ENCODE measurements around the gene CXCL11. TPM values are rescaled to one million over a fixed set of nuclear protein-coding genes. Genes with fewer than 3 reads are reported as not detected.

The CXCL11 gene
- total RNA-seq, 4 donors from 2014 or later = not detected

DNA sequence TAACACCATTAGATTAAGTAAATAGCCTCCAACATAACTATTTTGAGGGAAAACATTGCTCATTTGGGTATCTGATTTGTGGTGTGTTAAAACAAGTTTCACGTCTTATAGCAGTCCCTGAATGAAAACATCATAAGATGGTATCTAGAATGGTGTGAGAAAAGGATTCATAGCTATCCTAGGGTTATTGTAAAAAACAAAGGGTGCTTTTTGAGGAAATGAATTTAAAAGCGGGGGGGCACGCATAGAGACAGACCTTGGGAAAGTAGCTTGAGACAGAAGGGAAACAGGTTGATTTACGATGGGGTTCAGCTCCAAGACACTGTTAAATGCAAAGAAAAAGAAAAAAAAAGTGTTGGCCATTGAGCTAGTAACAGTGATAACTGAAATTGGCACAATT, 11.8 kb downstream of the CXCL11 start:
- no peaks in the 10 kb centered on the region for H3K9me3 ChIP-seq
- no peaks in the 10 kb centered on the region for H3K36me3 ChIP-seq
- H3K27me3 ChIP-seq = no peaks in the 10 kb centered on the region
- TF ChIP-seq POLR2A (IDR thresholded peaks at IDR 0.05; ENCODE audit: low read depth) (no peak), POLR2AphosphoS5 (IDR thresholded peaks at IDR 0.05) (no peak), EP300 (IDR thresholded peaks at IDR 0.05) (no peak)
- TF ChIP-seq, protein P1, sequence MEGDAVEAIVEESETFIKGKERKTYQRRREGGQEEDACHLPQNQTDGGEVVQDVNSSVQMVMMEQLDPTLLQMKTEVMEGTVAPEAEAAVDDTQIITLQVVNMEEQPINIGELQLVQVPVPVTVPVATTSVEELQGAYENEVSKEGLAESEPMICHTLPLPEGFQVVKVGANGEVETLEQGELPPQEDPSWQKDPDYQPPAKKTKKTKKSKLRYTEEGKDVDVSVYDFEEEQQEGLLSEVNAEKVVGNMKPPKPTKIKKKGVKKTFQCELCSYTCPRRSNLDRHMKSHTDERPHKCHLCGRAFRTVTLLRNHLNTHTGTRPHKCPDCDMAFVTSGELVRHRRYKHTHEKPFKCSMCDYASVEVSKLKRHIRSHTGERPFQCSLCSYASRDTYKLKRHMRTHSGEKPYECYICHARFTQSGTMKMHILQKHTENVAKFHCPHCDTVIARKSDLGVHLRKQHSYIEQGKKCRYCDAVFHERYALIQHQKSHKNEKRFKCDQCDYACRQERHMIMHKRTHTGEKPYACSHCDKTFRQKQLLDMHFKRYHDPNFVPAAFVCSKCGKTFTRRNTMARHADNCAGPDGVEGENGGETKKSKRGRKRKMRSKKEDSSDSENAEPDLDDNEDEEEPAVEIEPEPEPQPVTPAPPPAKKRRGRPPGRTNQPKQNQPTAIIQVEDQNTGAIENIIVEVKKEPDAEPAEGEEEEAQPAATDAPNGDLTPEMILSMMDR (IDR thresholded peaks at IDR 0.05) = no peak
- H3K27ac ChIP-seq (replicated peaks in 1 of 4) = no peak overlapping the region
- 79% methylated on average over 4 of the region's 4 CpGs for whole genome bisulfite sequencing
- H3K4me3 ChIP-seq = no peak overlapping the region
- DNase-seq (ENCODE audit: extremely low spot score) = no peak
- H3K4me1 ChIP-seq = peaks cover 0 to 10% (median 3%) of the 10 kb centered on the region in 4 donors
- intact Hi-C loops (cut with DNase I) = no loop called here

DNA sequence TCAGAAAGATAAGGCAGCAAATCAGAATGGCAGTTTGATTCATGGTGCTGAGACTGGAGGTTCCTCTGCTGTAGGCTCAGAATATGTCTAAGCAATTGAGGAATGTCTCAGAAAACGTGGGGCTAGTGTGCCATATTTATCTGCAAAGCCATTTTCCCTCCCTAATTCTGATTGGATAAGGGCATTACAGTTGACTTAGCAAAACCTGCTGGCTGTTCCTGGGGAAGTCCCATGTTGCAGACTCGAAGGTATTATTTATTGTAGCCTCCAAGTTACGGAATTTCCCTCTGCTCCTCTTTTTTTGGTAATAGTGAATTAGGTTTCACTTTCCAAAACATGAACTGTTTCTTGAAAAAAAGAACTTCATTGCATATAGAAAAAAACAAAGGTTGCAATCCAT, 12.5 kb downstream of the CXCL11 start, which contains the start of gene CXCL10:
CXCL10 (minus strand) TSS at position 109 of the 400 bp plus-strand sequence; CDS start at position 43, 66 bp downstream.
- whole genome bisulfite sequencing = 2% methylated on average over 3 of the region's 3 CpGs
- intact Hi-C loops (cut with DNase I) = no loop called here
- no peak within 1 kb of the TSS for H3K27ac ChIP-seq (replicated peaks in 1 of 4)
- H3K4me3 ChIP-seq = no peak within 1 kb of the TSS
- no peak for DNase-seq (ENCODE audit: extremely low spot score)
- no peaks in the 10 kb centered on the region for H3K36me3 ChIP-seq
- H3K27me3 ChIP-seq = no peaks in the 10 kb centered on the region
- peaks cover 0 to 6% (median 2%) of the 10 kb centered on the region in 4 donors for H3K4me1 ChIP-seq
- TF ChIP-seq POLR2A (IDR thresholded peaks at IDR 0.05; ENCODE audit: low read depth) (no peak), EP300 (IDR thresholded peaks at IDR 0.05) (no peak), POLR2AphosphoS5 (IDR thresholded peaks at IDR 0.05) (no peak)
- TF ChIP-seq, protein P1 (IDR thresholded peaks at IDR 0.05) = no peak
- no peaks in the 10 kb centered on the region for H3K9me3 ChIP-seq

DNA sequence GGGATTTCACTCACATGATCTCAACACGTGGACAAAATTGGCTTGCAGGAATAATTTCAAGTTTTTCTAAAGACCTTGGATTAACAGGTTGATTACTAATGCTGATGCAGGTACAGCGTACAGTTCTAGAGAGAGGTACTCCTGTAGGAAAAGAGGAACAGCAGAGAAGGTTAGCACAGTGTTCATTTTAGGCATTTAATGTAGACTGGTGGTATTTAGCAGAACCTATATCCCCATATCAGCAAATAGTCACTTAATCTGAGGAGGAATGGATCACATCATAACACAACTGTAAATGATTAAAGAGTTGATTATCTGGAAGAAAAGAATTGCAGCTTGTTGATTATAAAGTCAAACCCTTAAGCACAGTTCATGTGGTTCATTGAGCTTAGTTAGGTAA, 13.2 kb downstream of the CXCL11 start:
- no peaks in the 10 kb centered on the region for H3K4me1 ChIP-seq
- intact Hi-C loops (cut with DNase I) = no loop called here

DNA sequence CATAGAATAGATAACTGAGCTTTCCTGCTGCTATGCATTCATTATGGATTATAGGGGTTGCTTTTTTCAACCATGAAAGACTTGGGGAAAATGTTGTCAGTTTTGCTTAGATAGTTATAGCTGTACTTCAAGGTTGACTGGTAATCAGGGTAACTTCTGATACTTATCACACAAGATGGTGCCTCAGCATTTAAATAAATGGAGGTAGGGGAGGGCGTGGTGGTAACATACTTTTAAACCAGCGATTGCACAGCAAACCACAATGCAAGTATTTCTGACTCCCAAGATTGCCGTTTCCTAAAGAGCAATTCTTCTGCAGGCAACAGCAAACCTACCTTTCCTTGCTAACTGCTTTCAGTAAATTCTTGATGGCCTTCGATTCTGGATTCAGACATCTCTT, 13.8 kb downstream of the CXCL11 start:
- no peaks in the 10 kb centered on the region for H3K36me3 ChIP-seq
- intact Hi-C loops (cut with DNase I) = no loop called here
- H3K27ac ChIP-seq (replicated peaks in 1 of 4) = no peak overlapping the region
- no peaks in the 10 kb centered on the region for H3K4me1 ChIP-seq
- TF ChIP-seq POLR2A (IDR thresholded peaks at IDR 0.05; ENCODE audit: low read depth) (no peak), POLR2AphosphoS5 (IDR thresholded peaks at IDR 0.05) (no peak), EP300 (IDR thresholded peaks at IDR 0.05) (no peak)
- TF ChIP-seq, protein P1 (IDR thresholded peaks at IDR 0.05) = no peak
- no peak overlapping the region for H3K4me3 ChIP-seq
- no peaks in the 10 kb centered on the region for H3K9me3 ChIP-seq
- DNase-seq (ENCODE audit: extremely low spot score) = no peak
- 78% methylated on average over 4 of the region's 4 CpGs for WGBS
- H3K27me3 ChIP-seq = no peaks in the 10 kb centered on the region

More for the DNA sequence above, 13.2 kb downstream of the CXCL11 start:
- no peaks in the 10 kb centered on the region for H3K27me3 ChIP-seq
- WGBS = 85% methylated on average over 2 of the region's 2 CpGs
- no peaks in the 10 kb centered on the region for H3K9me3 ChIP-seq
- no peak for DNase-seq (ENCODE audit: extremely low spot score)
- no peak overlapping the region for H3K27ac ChIP-seq (replicated peaks in 1 of 4)
- TF ChIP-seq POLR2A (IDR thresholded peaks at IDR 0.05; ENCODE audit: low read depth) = no peak
- TF ChIP-seq POLR2AphosphoS5 (IDR thresholded peaks at IDR 0.05) = no peak
- TF ChIP-seq, protein P1 (IDR thresholded peaks at IDR 0.05) = no peak
- TF ChIP-seq EP300 (IDR thresholded peaks at IDR 0.05) = no peak
- no peaks in the 10 kb centered on the region for H3K36me3 ChIP-seq
- no peak overlapping the region for H3K4me3 ChIP-seq
